NB4 (cell line): ENCODE data around the gene CNTNAP2.

Experiments used
- CTCF ChIP-seq: IDR thresholded peaks from one replicate; pipeline ENCODE4 v1.5.1; 2012; ENCODE audit warnings: low read depth, low read length
- MYC ChIP-seq: IDR thresholded peaks from 2 replicates; pipeline ENCODE4 v1.6.1; 2011; ENCODE audit warnings: low read depth, low read length
- POLR2A ChIP-seq: IDR thresholded peaks from 2 replicates; pipeline ENCODE4 v1.6.1; 2011; ENCODE audit warnings: mild to moderate bottlenecking; ENCODE audit not compliant: insufficient read length; ENCODE audit errors: extremely low read depth

GRCh38 chr7:147805996-147806576 lies 1689.5 kb downstream of the CNTNAP2 start:
- TF ChIP-seq CTCF = no peak
- TF ChIP-seq MYC = no peak
- no peak for TF ChIP-seq POLR2A
